IPS-NIHi11 (cell line): ENCODE measurements around the gene SEPTIN2.
"Not testable (repeated sequence)": the region's sequence is repeated elsewhere in the genome, so short reads cannot be mapped to it uniquely, and the experiment has no call there.

ENCODE experiments used
- DNase-seq: peaks from one replicate; pipeline ENCODE4 v3.0.0; 2012; ENCODE audit warnings: mixed read lengths, low spot score

Gene SEPTIN2

GRCh38 chr2:241314226-241315092, 1.3 kb upstream of the SEPTIN2 start:
- no peak for DNase-seq

- DNase-seq = peak; percentile 99
Measured at GRCh38 chr2:241315093-241315878, 439 bp upstream of the SEPTIN2 start, which contains the start of gene HDLBP. TSS of gene HDLBP (minus strand) at chr2:241315672. CDS start at chr2:241266869, 48,803 bp downstream.

GRCh38 chr2:241316825-241317224, 1.1 kb downstream of the SEPTIN2 start:
- no peak for DNase-seq

GRCh38 chr2:241317391-241317790, 1.7 kb downstream of the SEPTIN2 start:
- DNase-seq = no peak

- not testable (repeated sequence) for DNase-seq
Measured at GRCh38 chr2:241318830-241319229, 3.1 kb downstream of the SEPTIN2 start.

GRCh38 chr2:241320394-241320793, 4.7 kb downstream of the SEPTIN2 start:
- no peak for DNase-seq

GRCh38 chr2:241321033-241321432, 5.3 kb downstream of the SEPTIN2 start:
- DNase-seq = no peak

GRCh38 chr2:241321886-241322285, 6.2 kb downstream of the SEPTIN2 start:
- DNase-seq = no peak

- DNase-seq = no peak
Measured at GRCh38 chr2:241323778-241324177, 8.1 kb downstream of the SEPTIN2 start.

- no peak for DNase-seq
Measured at GRCh38 chr2:241324775-241325174, 9.1 kb downstream of the SEPTIN2 start.

- no peak for DNase-seq
Measured at GRCh38 chr2:241325257-241325656, 9.5 kb downstream of the SEPTIN2 start.

GRCh38 chr2:241329669-241330615, 14.2 kb downstream of the SEPTIN2 start:
- DNase-seq = no peak

GRCh38 chr2:241330616-241330981, 14.9 kb downstream of the SEPTIN2 start:
- no peak for DNase-seq

GRCh38 chr2:241334813-241335212, 19.1 kb downstream of the SEPTIN2 start:
- no peak for DNase-seq

GRCh38 chr2:241339839-241340630, 24.3 kb downstream of the SEPTIN2 start:
- no peak for DNase-seq

- DNase-seq = no peak
Measured at GRCh38 chr2:241340631-241341163, 25.0 kb downstream of the SEPTIN2 start.

GRCh38 chr2:241344925-241345651, 29.4 kb downstream of the SEPTIN2 start:
- no peak for DNase-seq

GRCh38 chr2:241349941-241350340, 34.2 kb downstream of the SEPTIN2 start:
- no peak for DNase-seq

- no peak for DNase-seq
Measured at GRCh38 chr2:241350530-241350877, 34.8 kb downstream of the SEPTIN2 start.
